GM19240 (cell line): ENCODE data around the gene IQCF6.
"Not testable (repeated sequence)": the region's sequence is repeated elsewhere in the genome, so short reads cannot be mapped to it uniquely, and the experiment has no call there.

Experiments used
- DNase-seq: peaks from one replicate; pipeline ENCODE4 v3.0.0; 2011; ENCODE audit warnings: low spot score; ENCODE audit not compliant: insufficient read length

The IQCF6 gene

GRCh38 chr3:51773529-51774056 lies 5.4 kb downstream of the IQCF6 start:
- no peak for DNase-seq

- no peak for DNase-seq
Observed at GRCh38 chr3:51759203-51759602, 19.8 kb downstream of the IQCF6 start.

- not testable (repeated sequence) for DNase-seq
Observed at GRCh38 chr3:51753763-51754750, 25.0 kb downstream of the IQCF6 start.

GRCh38 chr3:51751287-51751686 lies 27.8 kb downstream of the IQCF6 start:
- DNase-seq, result no peak

- no peak for DNase-seq
Observed at GRCh38 chr3:51750878-51751277, 28.2 kb downstream of the IQCF6 start.

- no peak for DNase-seq
Observed at GRCh38 chr3:51748327-51748726, 30.7 kb downstream of the IQCF6 start.

GRCh38 chr3:51747840-51748239 lies 31.2 kb downstream of the IQCF6 start:
- no peak for DNase-seq

GRCh38 chr3:51742978-51743377 lies 36.1 kb downstream of the IQCF6 start:
- not testable (repeated sequence) for DNase-seq

GRCh38 chr3:51742320-51742719 lies 36.7 kb downstream of the IQCF6 start:
- not testable (repeated sequence) for DNase-seq

GRCh38 chr3:51739110-51739509 lies 39.9 kb downstream of the IQCF6 start:
- no peak for DNase-seq

- DNase-seq, result no peak
Observed at GRCh38 chr3:51735950-51736349, 43.1 kb downstream of the IQCF6 start.

GRCh38 chr3:51735039-51735438 lies 44.0 kb downstream of the IQCF6 start:
- no peak for DNase-seq

- no peak for DNase-seq
Observed at GRCh38 chr3:51734572-51734907, 44.5 kb downstream of the IQCF6 start.

- no peak for DNase-seq
Observed at GRCh38 chr3:51733859-51734571, 45.0 kb downstream of the IQCF6 start.

- no peak for DNase-seq
Observed at GRCh38 chr3:51729042-51729633, 49.9 kb downstream of the IQCF6 start.
